ENCODE results near the gene UST.
"Not testable (repeated sequence)": the region's sequence is repeated elsewhere in the genome, so short reads cannot be mapped to it uniquely, and the experiment has no call there.

UST gene

DNA sequence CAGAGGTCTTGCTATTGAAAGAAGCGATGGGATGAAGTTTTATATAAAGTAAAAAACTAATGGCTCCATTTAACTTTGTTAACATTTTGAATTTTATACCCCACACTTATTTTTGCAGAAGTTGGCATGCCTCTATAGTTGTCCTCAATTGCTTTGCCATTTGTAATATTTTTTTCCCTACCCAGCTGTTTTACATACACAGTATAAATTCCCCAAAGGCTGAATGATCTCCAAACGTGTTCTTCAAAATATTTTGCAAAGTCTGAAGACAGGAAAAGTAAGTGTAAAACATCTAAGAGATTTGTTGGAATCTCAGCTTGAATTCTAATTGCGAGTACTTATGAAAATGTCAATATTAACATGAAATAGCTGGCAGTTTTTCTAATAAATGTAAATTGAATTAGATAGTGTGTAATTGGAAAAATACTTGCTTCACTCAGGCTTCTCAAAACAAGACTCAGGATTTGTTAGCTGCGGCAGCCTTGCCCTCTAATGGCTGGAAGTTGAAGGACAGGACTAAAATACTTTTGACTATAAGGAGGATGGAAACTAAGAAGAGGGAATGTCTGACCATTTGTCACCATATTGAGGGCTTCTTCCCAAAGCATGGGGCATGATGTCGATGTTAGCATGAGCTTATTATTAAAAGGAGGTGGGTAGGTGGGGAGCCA is 226.8 kb downstream of the UST start:
- DNase-seq (ENCODE audit: low spot score), result peak; percentile 34

DNA sequence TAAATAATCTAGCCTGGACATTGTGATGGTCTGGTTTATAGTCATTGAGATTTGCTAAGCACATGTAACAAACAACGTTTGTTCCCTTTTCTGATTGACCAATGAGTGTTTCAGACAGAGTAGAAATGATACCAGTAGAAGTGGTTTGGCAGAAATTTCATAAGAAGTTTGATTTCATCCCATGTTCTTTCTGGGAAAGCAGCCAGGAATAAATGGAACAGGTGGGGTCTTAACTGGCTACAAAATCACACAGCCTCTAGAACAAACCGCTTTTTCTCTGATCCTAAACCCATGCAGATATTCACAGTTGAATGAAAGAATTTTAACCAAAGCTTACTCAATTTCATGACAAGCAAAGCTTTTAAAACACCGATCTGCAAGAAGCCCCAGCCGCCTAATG is 227.5 kb downstream of the UST start:
- DNase-seq (ENCODE audit: low spot score), result no peak

DNA sequence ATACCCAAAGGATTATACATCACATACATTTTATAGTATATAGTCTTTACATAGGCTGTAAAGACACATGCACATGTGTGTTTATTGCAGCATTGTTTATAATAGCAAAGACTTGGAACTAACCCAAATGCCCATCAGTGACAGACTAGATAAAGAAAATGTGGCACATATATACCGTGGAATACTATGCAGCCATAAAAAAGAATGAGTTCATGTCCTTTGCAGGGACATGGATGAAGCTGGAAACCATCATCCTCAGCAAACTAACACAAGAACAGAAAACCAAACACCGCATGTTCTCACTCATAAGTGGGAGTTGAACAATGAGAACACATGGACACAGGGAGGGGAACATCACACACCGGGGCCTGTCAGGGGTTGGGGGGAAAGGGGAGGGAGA is 231.5 kb downstream of the UST start:
- DNase-seq (ENCODE audit: low spot score), result not testable (repeated sequence)

DNA sequence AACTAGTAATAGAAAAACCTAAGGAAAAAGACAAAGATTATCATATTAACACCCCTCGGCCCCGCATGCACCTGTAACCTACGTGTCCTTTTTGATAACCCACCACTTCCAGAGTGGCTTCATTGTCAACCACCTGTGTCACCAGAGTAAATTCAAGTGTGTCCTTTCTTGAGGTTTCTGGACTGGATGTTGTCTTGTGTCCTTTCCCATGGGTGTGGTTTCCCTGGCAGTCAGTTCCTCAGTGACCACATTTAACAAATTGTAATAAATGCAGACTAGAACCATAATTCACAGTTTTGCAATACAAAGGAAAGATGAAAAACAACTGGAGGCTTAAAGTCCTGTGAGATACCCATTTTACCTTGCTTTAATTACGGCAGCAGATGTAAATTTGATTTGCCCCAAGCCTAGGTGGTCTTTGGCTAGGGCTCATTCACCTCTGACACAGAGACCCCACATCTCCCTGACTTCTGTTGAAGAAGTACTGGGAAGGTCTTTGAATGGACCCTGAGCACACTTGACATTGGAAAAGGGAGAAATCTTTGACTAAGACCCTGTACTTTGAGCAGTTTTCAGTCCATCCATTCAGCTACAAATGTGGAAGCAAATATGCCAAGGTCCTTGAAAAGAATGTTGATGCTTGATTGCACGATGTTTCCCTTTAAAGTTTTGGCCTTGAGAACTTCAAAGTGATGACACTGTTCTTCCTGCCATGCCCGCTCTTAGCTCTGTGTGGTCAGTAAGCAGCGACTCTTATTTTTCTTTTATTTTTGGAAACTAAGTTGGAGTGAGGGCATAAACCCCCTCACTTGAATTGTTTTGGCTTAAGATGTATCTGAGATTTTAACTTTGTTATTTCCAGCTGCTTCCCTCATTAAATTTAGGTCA is 232.4 kb downstream of the UST start:
- no peak for DNase-seq (ENCODE audit: low spot score)

DNA sequence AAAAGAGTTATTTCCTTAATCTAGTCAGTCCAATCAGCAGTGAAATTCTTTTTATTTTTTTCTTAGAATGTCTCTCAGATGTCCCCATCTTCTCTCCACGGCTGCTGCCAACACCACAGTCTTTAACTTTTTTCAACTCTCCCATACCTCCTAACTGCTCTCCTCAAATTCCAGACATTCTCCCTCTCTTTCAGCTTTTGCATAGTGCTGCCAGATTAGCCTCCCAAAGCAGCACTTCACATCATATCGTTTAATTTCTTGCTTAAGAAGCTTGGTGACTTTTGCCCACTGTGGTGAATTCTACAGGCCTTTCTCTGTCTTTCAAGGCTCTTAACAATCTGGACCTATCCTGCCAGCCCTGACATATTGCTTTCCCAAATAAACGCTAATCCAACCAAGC is 233.4 kb downstream of the UST start:
- no peak for DNase-seq (ENCODE audit: low spot score)

DNA sequence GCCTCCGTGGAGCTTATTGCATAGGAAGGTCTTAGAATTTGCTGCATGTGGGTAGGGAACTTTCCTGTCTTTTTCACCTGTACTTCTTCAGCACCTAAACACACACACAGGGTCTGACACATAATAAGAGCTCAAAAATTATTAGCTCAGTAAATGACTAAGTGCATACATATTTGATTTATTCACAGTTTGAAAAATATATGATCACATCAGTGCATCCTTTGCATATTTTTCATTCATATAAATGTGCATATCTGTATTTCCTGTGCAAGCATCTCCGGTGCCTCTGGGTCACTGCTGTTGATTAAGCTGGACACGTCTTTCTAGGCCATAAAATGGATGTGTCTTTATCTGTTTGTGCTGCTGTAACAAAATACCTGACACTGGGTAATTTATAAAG is 234.7 kb downstream of the UST start:
- DNase-seq (ENCODE audit: low spot score), result no peak

DNA sequence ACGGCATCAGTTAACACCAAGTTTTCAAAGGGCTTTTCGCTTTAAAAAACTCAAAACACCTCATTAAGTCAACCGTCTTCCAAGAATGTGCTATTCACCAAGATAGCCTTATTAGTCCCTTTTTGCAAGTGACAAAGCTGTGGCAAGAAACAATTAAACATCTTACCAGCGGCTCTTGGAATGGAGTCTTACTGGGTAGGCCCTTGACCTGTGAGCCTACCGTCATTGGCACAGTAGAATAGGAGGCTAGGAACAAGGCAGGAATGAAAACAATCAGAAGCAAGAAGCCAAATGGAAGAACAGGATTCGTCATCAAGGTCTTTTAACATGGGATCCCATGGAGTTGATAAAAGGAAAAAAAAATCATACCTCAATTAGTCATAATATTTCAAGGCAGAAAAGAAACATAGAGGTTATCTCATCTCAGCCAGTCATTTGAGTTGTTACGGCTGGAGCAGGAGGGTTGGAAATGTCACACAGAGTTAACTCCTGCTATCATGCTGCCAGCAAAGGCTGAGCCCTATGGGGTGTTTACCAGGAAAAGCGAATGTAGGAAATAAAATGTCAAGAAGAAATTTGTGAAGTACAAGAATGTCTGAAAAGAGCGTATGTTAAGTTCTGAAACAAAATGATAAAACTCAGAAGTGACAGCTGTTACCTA is 236.4 kb downstream of the UST start:
- DNase-seq (ENCODE audit: low spot score), result no peak

DNA sequence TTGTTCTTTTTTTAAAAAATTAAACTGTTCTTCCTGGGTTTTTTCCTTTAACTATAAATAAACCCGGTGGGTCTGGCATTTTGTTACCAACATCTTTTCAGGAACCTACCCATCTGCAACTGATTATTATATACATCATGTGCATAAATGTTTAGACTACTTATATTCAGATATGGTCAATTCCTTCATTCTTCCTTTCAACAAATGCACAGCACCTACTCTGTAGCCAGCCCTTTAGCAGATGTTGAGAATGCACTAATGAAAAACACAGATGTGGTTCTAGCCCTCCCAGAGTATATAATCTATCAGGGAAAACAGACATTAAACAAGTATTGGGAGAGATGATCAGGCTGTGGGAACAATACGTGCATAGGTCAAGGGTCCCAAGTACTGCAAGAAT is 237.1 kb downstream of the UST start:
- no peak for DNase-seq (ENCODE audit: low spot score)

DNA sequence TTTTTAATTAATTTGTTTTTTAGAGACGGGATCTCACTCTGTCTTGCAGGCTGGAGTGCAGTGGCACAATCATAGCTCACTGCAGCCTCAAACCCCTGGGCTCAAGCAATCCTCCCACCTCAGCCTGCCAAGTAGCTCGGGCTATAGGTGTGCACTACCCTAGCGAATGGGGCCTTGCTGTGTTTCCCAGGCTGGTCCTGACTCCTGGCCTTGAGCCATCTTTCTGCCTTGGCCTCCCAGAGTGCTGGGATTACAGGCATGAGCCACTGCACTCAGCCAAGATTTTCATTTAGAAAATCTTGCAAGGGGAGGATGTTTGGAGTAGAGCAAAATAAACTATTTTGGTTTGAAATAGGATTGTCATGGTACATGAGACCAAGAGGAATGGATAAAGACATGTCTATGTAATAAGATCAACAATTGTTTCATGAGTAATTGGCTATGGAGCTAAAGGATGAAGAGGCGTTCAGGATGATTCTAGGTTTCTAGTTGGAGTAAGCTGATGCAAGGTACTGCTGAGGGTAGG is 237.8 kb downstream of the UST start:
- DNase-seq (ENCODE audit: low spot score), result no peak

DNA sequence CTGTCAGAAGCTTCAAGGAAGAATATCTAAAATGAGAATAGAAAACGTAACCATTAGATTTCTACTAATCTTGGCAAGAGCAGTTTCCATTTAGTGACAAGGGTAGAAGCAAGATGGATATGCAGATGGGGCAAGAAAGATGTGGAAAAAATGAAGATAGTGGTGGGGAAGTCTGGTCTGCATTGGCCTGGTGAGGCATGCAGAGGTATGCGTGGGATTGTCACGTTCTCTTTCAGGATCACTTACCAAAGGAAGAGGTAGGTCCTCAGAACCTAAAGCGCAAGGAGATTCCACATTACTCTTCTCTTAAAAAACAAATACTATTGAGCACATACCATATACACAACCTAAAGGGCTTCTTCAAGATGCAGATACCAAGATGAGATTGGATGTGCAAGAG is 238.7 kb downstream of the UST start:
- DNase-seq (ENCODE audit: low spot score), result no peak

DNA sequence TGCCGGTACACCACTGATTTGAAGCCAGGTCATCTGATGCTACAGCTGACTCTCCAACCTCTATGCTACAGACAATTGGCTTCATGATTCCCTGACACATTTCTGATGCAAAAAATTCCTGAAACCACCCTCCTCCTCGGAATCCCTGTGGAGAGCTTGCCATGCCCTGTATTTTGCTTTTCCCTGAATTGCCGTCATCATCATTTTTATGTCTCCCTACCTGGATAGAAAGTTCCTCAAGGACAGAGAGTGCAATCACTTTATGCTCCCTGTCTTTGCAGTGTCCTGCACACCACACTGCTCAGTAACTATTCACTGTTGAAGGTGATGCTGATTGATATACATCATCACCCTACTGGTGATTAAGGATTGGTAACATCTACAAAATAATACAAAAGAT is 239.8 kb downstream of the UST start:
- no peak for DNase-seq (ENCODE audit: low spot score)

DNA sequence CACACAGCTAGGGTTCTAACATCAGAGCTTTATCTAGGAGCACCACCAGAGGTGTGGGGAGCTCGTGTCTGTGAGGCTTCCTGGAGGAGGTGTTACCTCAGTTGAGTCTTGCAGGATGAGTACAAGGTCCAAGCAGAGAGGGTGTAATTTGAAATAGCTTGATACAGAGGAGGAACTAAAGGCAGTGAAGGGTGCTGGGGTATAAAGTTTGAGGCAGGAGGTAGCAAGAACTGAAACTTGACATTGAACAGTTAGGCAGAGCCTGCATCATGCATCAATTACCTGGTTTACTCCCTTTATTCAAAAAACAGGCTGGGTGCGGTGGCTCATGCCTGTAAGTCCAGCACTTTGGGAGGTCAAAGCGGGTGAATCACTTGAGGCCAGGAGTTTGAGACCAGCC is 241.2 kb downstream of the UST start:
- no peak for DNase-seq (ENCODE audit: low spot score)

DNA sequence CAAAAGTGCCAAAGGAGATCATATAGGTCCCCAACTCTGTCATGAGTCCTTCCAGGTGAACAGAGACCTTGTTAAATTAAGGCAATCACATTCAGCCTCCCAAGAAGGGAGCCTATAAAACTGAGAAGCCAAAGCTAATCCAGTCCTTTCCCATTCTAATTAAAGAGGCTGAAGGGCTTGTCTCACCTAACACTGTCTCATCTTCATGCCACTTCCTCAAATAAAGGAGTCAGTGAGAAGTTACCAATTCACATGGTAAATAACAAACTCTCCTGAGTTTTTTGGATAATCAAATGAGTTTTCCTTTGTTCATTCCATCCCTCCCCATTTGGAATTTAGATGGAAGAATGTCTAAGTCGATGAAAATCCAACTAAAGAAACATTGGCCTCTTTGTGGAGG is 242.8 kb downstream of the UST start:
- DNase-seq (ENCODE audit: low spot score), result no peak

DNA sequence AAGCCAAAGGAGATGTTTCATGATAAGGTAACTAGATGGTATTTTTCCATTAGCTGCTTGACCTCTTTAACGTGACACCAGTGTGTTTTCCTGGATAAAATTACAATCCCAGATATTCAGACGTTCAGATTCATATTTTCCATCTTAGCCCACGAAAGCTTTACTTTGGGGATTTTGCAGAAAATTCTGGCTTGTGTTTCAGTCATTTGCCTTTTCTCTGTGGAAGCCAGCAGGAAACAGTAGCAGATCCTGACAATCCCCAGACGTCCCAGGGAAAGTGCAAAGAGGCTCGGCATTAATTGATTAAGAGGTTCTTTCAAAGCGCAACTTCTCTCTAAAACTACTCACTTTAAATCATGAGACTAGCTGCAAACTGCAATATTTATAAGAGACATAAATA is 243.6 kb downstream of the UST start:
- DNase-seq (ENCODE audit: low spot score), result no peak

DNA sequence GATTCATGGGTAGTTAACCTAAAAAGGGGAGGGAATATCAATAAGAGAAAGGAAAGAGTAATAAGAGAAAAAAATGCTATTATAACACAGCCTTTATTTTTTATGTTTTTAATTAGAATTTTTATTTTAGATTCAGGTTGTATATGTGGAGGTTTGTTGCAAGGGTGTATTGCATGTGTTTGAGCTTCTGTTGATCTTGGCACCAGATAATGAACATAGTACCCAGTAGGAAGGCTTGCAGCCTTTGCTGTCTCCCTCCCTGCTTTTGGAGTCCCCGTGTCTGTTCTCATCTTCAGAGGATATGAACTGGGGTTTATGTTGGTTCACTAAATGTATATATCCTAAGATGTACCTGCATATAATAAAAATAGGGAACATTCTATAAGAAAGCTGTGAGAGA is 250.0 kb downstream of the UST start:
- no peak for DNase-seq (ENCODE audit: low spot score)

DNA sequence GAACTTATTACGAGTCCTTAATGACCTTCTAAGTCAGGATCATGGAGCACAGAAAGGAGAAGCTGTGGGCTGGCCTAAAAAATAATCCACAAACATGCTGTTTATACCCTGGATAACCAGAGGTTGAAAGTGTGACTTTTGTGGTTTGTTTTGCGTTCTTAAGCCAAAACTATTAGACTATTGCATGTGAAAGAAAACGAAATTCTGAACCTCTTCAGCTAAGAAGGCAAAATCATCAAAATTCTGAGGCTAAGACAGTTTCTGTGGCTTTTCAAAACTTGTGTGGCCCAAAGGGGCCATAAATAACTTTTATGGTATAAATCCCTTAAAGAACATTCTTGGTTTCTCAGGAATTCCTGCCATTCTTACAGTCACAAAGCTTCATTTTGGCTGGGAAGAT is 251.0 kb downstream of the UST start:
- DNase-seq (ENCODE audit: low spot score), result no peak

DNA sequence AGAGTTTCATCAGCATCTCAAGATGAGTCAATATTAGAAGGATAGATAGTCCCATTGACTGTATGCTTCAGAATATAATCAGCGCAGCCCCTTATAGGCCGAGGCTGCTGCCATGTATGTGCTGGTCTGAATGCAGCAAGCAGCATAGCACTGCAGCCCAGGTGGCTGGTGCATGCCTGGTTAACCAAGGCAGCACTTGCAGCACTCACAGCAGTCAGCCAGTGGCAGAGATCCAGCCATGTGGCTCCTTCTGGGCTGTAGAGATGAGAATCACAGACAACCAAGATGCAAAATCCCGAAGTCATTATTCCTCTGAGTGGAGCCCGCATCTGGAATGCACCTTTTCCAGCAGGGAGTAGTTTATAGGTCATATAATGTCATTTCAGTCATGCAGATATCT is 251.9 kb downstream of the UST start:
- no peak for DNase-seq (ENCODE audit: low spot score)

DNA sequence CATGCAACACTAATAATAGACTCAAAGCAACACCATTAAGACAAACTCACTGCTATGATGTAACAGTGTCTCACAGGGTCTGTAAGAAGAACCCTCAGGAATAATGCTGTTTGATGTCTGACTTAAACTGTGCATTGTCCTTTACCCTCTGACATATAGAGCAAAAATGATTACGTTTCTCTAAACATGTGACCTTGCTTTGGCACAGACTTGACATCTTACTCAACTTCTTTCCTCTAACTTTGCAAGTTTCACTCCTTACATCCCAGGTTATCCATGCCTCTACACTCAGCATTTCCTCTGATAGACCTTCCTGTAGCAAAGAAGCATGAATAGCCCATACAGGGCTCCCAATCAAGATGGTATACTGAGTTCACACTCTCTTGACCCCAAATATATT is 252.7 kb downstream of the UST start:
- DNase-seq (ENCODE audit: low spot score), result no peak

DNA sequence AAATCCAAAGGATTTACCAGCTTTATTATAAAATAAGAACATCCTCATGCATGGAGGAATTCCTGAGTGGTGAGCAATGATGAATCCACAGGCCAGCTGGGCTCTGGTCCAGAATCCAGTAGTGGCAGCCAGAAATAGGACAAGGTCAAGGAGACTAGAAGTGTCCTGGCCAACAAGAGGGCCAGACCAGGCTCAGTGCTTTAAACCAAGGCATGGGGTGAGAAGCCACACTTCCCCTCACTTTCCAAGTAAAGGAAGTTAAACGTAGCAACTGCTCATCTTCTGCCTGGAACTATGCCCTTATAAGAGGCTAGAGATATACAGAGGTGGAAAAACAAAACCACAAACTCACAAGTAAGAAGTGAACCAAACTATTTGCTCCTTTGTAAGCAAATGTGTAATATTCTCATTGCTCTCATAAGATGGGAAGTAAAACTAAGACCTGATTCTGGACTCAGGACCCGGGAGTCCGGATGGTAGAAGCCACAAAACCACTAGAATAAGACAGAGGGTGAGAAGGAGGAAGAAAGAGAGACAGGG is 253.2 kb downstream of the UST start:
- DNase-seq (ENCODE audit: low spot score), result no peak

DNA sequence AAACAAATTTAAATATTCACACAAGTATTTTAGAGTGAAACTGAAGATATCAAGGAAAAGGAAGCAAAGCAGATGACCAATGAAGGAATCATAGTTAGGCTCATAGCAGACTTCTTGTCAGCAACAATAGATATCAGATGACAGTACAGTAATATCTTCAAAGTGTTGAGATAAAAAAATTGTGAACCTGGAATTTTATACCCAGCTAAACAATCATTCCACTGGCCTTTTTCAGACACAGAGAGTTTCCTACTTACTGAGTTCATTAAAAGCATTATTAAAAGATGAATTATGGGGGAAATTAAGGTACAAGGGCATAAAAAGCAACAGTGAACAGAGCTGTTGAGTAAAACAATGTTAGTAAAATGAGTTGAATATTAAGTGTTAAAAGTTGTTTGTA is 254.6 kb downstream of the UST start:
- DNase-seq (ENCODE audit: low spot score), result no peak

DNA sequence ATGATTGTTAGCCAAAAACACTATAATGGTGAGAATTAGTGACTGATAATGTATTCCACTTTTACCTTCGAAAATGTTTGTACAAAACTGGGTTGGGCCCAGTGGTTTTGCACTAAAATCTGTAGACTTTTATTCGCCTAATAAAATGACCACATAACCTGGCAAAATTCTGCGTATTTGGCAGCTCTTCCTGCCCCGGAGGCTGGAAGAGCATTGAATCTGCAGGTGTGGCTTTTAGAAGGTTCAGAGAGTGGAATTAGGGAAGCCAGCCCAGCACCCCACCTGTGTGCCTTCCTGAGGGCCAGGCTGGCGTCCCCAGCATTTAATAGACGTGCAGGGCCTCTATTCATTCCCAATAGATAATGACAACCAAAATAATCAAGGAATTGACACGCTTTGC is 256.7 kb downstream of the UST start:
- DNase-seq (ENCODE audit: low spot score), result no peak

DNA sequence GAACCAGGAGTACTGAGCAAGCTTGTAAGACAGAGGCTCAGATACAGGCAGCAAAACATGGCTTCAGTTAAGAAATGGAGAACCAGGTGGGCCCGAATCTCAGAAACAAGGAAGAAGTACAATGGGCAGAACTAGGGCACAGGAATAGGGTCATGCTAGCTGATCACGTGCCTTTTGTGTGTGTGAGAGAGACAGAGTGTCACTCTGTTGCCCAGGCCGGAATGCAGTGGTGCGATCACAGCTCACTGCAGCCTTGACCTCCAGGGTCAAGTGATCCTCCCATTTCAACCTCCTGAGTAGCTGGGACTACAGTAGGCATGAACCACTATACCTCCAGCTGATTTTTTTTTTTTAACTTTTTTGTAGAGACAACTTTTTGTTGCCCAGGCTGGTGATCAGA is 257.8 kb downstream of the UST start:
- no peak for DNase-seq (ENCODE audit: low spot score)

DNA sequence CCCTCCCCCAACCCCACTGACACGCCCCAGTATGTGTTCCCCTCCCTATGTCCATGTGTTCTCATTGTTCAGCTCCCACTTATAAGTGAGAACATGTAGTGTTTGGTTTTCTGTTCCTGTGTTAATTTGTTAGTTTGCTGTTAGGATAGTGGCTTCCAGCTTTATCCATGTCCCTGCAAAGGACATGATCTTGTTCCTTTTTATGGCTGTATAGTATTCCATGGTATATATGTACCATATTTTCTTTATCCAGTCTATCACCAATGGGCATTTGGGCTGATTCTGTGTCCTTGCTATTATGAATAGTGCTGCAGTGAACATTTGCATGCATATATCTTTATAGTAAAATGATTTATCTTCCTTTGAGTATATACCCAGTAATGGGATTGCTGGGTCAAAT is 259.4 kb downstream of the UST start:
- not testable (repeated sequence) for DNase-seq (ENCODE audit: low spot score)
